GM19023 (cell line): ENCODE data around the gene ALX3.
"Not testable (repeated sequence)": the region's sequence is repeated elsewhere in the genome, so short reads cannot be mapped to it uniquely, and the experiment has no call there.

Experiments used
- ATAC-seq: cut with Tn5 transposase; IDR thresholded peaks from one replicate; pipeline ENCODE4 v1.9.1; 2021; ENCODE audit warnings: mild to moderate bottlenecking, moderate library complexity; ENCODE audit not compliant: unreplicated experiment

Gene ALX3

GRCh38 chr1:110048923-110049601 is 21.4 kb downstream of the ALX3 start:
- ATAC-seq = no peak

GRCh38 chr1:110048240-110048639 is 22.2 kb downstream of the ALX3 start:
- no peak for ATAC-seq

- no peak for ATAC-seq
Measured at GRCh38 chr1:110047463-110047862, 23.0 kb downstream of the ALX3 start.

GRCh38 chr1:110043016-110043415 is 27.5 kb downstream of the ALX3 start:
- ATAC-seq = no peak

GRCh38 chr1:110040548-110040947 is 29.9 kb downstream of the ALX3 start:
- ATAC-seq = no peak

GRCh38 chr1:110039641-110040040 is 30.8 kb downstream of the ALX3 start:
- ATAC-seq = no peak

DNA sequence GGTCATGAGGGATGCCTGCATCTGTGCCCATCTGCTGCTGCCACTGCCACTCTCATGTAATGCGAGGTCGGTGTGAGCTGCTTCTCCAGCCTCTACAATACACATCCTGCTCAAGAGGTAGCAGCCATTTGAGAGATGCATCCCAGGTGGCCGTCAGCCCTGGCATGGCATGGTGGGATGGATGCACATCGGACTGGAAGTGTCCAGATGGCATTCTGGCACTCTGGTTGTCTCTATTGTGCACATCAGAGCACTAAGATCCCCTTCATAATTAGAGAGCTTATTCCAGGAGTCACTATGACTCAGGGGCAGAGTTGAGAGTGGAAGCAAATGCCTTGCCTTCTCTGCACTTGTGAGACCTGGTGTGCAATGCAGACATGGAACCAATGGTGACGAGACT is 32.2 kb downstream of the ALX3 start:
- ATAC-seq = no peak

DNA sequence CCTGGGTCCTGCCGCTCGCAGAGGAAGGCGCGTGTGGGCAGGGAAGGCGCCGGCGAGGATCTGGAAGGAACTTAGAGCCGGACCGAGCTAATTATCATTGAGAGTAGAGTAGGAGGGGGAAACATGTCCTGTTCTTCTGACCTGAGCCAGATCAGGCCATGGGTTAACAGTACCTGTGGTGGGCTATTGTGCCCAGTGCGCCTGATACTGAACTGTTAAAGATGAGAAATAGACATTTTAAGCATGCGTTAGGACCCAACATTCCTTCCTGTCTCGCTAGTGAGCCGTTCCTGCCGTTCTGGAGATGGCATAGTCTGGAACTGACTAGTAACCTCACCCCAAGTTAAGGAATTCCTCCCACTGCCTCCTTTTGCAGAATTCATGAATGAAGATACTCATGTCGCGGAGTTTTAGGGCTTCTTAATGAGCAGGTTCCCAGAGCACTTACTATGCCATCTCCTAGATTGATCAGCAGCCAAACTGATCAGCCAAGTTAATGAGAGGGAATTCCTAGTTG is 35.2 kb downstream of the ALX3 start:
- ATAC-seq = no peak

- ATAC-seq = peak; percentile 87
Measured at GRCh38 chr1:110034451-110035235, 35.8 kb downstream of the ALX3 start, which contains the start of gene STRIP1. Gene STRIP1 (plus strand): TSS chr1:110034624. CDS start chr1:110034638, 14 bp downstream.

GRCh38 chr1:110034040-110034450 is 36.4 kb downstream of the ALX3 start:
- no peak for ATAC-seq

DNA sequence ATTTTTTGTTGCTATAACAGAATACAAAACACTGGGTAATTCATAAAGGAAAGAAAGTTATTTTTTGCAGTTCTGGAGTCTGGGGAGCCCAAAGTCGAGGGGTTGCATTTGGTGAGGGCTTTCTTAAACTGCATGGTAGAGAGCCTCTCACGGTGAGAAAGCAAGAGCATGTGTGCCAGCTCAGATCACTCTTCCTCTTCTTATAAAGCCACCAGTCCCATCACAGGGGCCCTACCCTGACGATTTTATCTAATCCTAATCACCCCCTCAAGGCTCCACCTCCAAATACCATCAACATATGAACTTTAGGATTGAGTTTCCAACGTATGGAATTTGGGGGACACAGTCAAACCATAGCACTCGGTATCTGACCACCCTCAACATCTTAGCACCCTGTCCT is 37.1 kb downstream of the ALX3 start:
- no peak for ATAC-seq

GRCh38 chr1:110032327-110032726 is 38.1 kb downstream of the ALX3 start:
- ATAC-seq = no peak

DNA sequence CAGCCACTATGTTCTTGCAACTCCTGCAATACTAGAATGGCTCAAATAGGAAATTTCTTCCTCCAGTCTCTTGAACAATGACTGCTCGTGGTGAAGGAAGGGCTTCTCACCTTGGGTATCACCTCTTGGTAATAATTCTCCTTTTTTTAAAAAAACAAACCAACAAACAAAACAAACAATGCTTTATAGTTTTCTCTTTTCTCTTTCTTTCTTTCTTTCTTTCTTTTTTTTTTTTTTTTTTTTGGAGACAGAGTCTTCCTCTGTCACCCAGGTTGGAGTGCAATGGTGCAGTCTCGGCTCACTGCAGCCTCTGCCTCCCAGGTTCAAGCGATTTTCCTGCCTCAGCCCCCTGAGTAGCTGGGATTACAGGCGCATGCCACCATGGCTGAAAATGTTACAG is 39.8 kb downstream of the ALX3 start:
- not testable (repeated sequence) for ATAC-seq

GRCh38 chr1:110024613-110025012 is 45.9 kb downstream of the ALX3 start:
- ATAC-seq = no peak

DNA sequence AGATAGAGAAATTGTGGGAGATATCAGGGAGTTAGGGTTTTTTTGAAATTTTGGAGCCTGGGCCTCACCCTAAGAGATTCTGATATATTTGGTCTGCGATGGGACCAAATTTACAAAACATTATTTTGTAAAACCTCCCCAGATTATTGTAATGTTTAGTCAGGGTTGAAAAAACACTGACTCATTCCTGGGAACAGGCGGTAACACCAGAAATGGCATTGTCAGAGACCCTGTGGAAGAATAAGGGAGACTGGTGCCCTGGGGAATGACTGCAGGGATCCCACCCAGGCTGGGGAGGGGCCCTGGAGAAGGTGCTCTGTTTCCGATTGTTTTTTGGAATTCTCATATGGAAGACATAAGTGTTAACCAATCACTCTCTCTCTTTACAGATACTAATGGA is 49.2 kb downstream of the ALX3 start:
- no peak for ATAC-seq

GRCh38 chr1:110019770-110020169 is 50.7 kb downstream of the ALX3 start:
- ATAC-seq = no peak

GRCh38 chr1:110018396-110018795 is 52.1 kb downstream of the ALX3 start:
- ATAC-seq = no peak

- ATAC-seq = no peak
Measured at GRCh38 chr1:110017792-110018191, 52.7 kb downstream of the ALX3 start.

GRCh38 chr1:110012100-110012780 is 58.2 kb downstream of the ALX3 start:
- ATAC-seq = peak; percentile 65

- peak; percentile 97 for ATAC-seq
Measured at GRCh38 chr1:110011527-110012041, 58.9 kb downstream of the ALX3 start.
